Stomach (tissue), 9 donors: ENCODE measurements around the gene ATIC. TPM values are rescaled to one million over a fixed set of nuclear protein-coding genes. Genes with fewer than 3 reads are reported as not detected.

ENCODE experiments used
- DNase-seq, 2 donors: peaks; one replicate each; pipeline versions ENCODE4 v3.0.0 to v3.0.0-alpha.2; 2013 to 2019
- H3K27ac ChIP-seq, 5 donors: fragments of 200-600 bp in 4 of 5; sonication (generic) in 4 of 5; one replicate each; pipeline ENCODE4 v1.5.1; 2013 to 2019; ENCODE audit warnings: mild to moderate bottlenecking in 1 of 5, moderate library complexity in 1 of 5
- H3K27me3 ChIP-seq, 3 donors: fragments of 200-600 bp; sonication (generic); one replicate each; pipeline ENCODE4 v1.5.1; 2017 to 2019; ENCODE audit warnings: mixed run types in 1 of 3
- H3K36me3 ChIP-seq, 4 donors: fragments of 200-600 bp; sonication (generic); 1 replicate in 3 of 4; 2 replicates in 1 of 4; pipeline ENCODE4 v1.5.1; 2016 to 2019
- H3K4me1 ChIP-seq, 4 donors: fragments of 200-600 bp; sonication (generic); one replicate each; pipeline ENCODE4 v1.5.1; 2016 to 2019
- H3K4me3 ChIP-seq, 4 donors: fragments of 200-600 bp; sonication (generic) in 3 of 4; one replicate each; pipeline ENCODE4 v1.5.1; 2016 to 2019; ENCODE audit warnings: mild to moderate bottlenecking in 1 of 4
- H3K9me3 ChIP-seq, 4 donors: fragments of 200-600 bp; sonication (generic); one replicate each; pipeline ENCODE4 v1.5.1; 2016 to 2019
- EP300 ChIP-seq: sonication (generic); formaldehyde crosslinking; IDR thresholded peaks from one replicate; pipeline ENCODE4 v1.6.1; 2017; ENCODE audit warnings: antibody characterized with exemption
- POLR2A ChIP-seq, 4 donors: fragments of 450-650 bp; IDR thresholded peaks; one replicate each; pipeline ENCODE4 v1.6.1; 2016; ENCODE audit warnings: antibody characterized with exemption in 4 of 4, control low read depth in 2 of 4, mild to moderate bottlenecking in 1 of 4, moderate library complexity in 1 of 4
- POLR2AphosphoS5 ChIP-seq, 3 donors: sonication (generic); formaldehyde crosslinking; IDR thresholded peaks; one replicate each; pipeline ENCODE4 v1.6.1; 2016; ENCODE audit warnings: antibody characterized with exemption in 3 of 3
- WGBS, 5 donors: extraction: QIAGEN DNeasy Blood & Tissue Kit in 3 of 5; methylation state at CpG; one replicate each; pipeline versions ENCODE4 v1.1.5 to v1.1.7; 2013 to 2018; 5-methylcytosine and 5-hydroxymethylcytosine counted together
- intact Hi-C: fragments of 100-400 bp; cut with DNase I; formaldehyde crosslinking; loops from one replicate; pipeline ENCODE4 v1.15.1; 2023; ENCODE audit warnings: low total_unique reads
- polyA plus RNA-seq, 3 donors: library from polyadenylated mRNA; stranded (reverse); fragments of 200-250 nt; gene quantifications; one replicate each; pipeline ENCODE4 v1.2.3, GENCODE V29; 2013
- total RNA-seq, 5 donors: library from RNA; depleted of rRNA; stranded (reverse); fragments of >200 nt; gene quantifications; one replicate each; pipeline versions ENCODE4 v1.1.0 to v1.2.3, GENCODE V29; 2014 to 2016
- TF ChIP-seq, protein P1 (sequence below), 7 experiments: fragments of 450-650 bp in 4 of 7; fragments of 200-600 bp in 3 of 7; sonication (generic) in 3 of 7; IDR thresholded peaks; one replicate each; pipeline ENCODE4 v1.5.1; 2016 to 2019; ENCODE audit warnings: antibody characterized with exemption in 7 of 7, control low read depth in 2 of 7, mild to moderate bottlenecking in 1 of 7
- donor health status: healthy with polysubstance abuse.
- donor health status: Bipolar disorder and iron deficiency.
- donor health status: healthy.

Gene ATIC
- total and polyA plus RNA-seq, 8 donors, result 9.4 to 125 (median 76.6) TPM

DNA sequence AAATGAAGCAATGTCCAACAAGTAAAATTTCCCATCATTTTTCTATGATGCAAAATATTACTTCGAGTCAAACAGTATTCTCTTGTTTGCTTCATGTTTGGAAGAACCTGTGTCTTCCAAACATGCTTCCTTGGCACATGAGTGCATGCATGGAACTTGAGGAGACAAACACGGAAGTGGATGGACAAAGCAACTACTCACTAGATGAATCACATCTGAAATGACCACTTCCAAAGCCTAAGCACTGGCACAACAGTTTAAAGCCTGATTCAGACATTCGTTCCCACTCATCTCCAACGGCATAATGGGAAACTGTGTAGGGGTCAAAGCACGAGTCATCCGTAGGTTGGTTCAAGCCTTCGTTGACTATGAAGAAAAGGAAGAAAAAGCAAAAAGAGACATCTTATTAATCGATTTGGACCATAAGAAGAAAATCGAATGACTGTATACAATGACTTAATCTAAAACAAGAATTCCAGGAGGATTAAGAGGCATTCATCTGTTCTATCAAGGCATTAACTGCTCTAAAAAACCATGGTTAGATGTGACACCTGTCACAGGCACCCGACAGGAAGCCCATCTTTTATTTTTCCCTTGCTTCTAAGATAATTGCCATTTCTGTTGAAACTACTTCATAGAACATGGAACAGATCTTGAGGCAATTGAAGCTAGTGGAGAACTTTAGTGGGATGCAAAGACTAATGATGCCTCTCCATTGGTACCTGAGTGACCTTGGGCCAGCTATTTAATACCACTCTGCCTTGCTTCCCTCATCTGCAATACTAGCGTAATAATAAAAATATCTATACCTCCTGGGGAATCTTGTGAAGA is 56.0 kb downstream of the ATIC start:
- WGBS, 5 donors, result 84 to 94% (median 92%) methylated on average over 11 of the region's 11 CpGs
- intact Hi-C loops, result no loop called here
- Histone ChIP-seq H3K4me3 (no peak overlapping the region), H3K27ac (no peak overlapping the region), H3K36me3 (peaks cover 20 to 92% (median 77%) of the 10 kb centered on the region in 4 donors), H3K4me1 (no peaks in the 10 kb centered on the region), H3K9me3 (no peaks in the 10 kb centered on the region), H3K27me3 (no peaks in the 10 kb centered on the region)
- no peak for DNase-seq
- TF ChIP-seq POLR2A (IDR thresholded peaks at IDR 0.05), result no peak
- TF ChIP-seq POLR2AphosphoS5 (IDR thresholded peaks at IDR 0.05), result no peak
- TF ChIP-seq, protein P1, sequence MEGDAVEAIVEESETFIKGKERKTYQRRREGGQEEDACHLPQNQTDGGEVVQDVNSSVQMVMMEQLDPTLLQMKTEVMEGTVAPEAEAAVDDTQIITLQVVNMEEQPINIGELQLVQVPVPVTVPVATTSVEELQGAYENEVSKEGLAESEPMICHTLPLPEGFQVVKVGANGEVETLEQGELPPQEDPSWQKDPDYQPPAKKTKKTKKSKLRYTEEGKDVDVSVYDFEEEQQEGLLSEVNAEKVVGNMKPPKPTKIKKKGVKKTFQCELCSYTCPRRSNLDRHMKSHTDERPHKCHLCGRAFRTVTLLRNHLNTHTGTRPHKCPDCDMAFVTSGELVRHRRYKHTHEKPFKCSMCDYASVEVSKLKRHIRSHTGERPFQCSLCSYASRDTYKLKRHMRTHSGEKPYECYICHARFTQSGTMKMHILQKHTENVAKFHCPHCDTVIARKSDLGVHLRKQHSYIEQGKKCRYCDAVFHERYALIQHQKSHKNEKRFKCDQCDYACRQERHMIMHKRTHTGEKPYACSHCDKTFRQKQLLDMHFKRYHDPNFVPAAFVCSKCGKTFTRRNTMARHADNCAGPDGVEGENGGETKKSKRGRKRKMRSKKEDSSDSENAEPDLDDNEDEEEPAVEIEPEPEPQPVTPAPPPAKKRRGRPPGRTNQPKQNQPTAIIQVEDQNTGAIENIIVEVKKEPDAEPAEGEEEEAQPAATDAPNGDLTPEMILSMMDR (IDR thresholded peaks at IDR 0.05), result no peak
- no peak for TF ChIP-seq EP300

DNA sequence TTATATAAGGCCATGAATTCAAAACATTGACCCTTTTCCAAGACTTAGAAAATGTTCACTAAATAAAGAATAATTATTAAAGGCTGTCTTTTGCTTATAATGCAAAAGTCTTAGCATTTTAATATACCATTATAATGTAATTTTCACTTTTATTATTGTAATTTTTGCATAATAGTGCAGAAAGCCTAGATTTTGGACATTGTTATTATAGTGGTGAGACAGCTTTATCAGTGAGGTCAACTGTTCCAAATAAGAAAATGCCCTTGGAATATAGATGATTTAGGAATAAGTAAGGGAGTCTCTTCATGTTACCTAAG is 56.6 kb downstream of the ATIC start:
- no peaks in the 10 kb centered on the region for H3K4me1 ChIP-seq
- H3K9me3 ChIP-seq, result no peaks in the 10 kb centered on the region
- TF ChIP-seq POLR2A (IDR thresholded peaks at IDR 0.05) (no peak), EP300 (no peak), POLR2AphosphoS5 (IDR thresholded peaks at IDR 0.05) (no peak)
- TF ChIP-seq, protein P1 (IDR thresholded peaks at IDR 0.05), result no peak
- DNase-seq, result no peak
- H3K27me3 ChIP-seq, result no peaks in the 10 kb centered on the region
- no peak overlapping the region for H3K27ac ChIP-seq
- H3K4me3 ChIP-seq, result no peak overlapping the region
- intact Hi-C loops, result no loop called here
- peaks cover 16 to 92% (median 77%) of the 10 kb centered on the region in 4 donors for H3K36me3 ChIP-seq

DNA sequence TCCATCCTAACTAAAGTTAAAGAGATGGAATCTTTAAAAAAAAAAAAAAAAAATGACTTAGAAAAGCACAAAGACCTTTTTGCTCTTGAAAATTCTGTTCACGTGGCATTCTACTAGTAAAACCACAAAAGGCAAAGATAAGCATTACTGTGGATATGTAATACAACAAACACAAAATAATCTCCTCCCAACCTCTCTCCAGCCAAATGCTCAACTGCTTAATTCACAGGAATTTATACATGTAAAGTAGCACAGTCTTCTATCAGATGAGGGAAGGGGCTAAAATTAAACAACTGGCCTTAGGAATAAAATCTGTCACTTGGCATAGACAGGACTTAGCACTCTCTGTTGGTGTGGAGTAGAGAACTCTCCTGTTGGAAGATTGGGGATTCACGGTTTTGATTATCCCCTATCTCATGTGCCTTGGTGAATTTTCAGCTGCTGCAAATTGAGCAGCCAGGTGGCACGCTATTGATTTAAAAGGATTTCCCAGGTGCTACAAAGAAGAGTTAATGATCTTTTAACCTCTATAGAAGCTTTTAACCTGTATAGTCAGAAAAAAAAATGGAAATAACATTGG is 57.4 kb downstream of the ATIC start:
- DNase-seq, result no peak
- TF ChIP-seq EP300, result no peak
- TF ChIP-seq, protein P1 (IDR thresholded peaks at IDR 0.05), result no peak
- no peak for TF ChIP-seq POLR2AphosphoS5 (IDR thresholded peaks at IDR 0.05)
- TF ChIP-seq POLR2A (IDR thresholded peaks at IDR 0.05), result no peak
- no peaks in the 10 kb centered on the region for H3K27me3 ChIP-seq
- WGBS, 5 donors, result 57 to 65% (median 62%) methylated on average over 3 of the region's 3 CpGs
- H3K27ac ChIP-seq, result no peak overlapping the region
- peaks cover 12 to 92% (median 77%) of the 10 kb centered on the region in 4 donors for H3K36me3 ChIP-seq
- no peaks in the 10 kb centered on the region for H3K4me1 ChIP-seq
- no peak overlapping the region for H3K4me3 ChIP-seq
- H3K9me3 ChIP-seq, result no peaks in the 10 kb centered on the region
- intact Hi-C loops, result no loop called here

DNA sequence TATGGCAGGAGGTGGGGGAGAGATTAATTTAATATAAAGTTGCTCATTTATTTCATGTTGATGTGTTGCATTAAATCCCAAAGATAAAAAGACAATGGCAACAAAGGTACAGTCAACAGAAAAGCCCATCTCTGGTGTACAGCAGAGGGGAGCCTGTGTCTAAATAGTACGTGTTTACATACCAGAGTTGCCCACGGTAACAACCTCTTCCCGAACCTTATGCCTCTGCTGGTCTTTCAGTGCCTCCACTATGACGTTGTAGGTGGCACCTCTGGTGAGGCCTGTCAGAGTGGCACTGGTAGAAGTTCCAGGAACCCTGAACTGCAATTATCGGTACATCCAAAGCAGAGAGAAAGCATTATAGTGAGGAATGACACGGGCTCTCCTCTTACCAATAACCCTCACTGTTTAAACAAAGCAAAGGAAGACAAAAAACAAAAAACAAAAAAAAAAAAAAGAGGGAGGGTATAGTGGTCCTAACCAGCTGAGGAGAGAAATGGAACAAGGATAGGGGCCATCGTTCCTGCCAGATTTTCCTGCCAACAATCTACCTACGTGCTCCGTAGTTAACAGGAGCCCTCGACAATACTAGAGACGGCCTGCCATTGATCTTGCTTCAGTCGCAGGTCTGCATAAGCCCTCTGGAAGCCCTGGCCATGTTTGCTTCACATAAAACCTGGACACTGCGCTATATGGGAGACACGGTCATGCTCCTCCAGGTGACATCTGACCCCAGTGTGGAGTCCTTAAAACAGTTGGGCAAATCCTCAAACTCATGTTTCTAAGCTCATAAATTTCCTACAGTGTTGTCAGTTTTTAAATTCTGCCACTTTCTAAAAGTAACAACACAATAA is 58.5 kb downstream of the ATIC start:
- WGBS, 5 donors, result 76 to 85% (median 81%) methylated on average over 14 of the region's 14 CpGs
- TF ChIP-seq POLR2A (IDR thresholded peaks at IDR 0.05) (no peak), EP300 (no peak), POLR2AphosphoS5 (IDR thresholded peaks at IDR 0.05) (no peak)
- TF ChIP-seq, protein P1 (IDR thresholded peaks at IDR 0.05), result no peak
- Histone ChIP-seq H3K36me3 (peaks cover 7 to 92% (median 77%) of the 10 kb centered on the region in 4 donors), H3K27me3 (no peaks in the 10 kb centered on the region), H3K9me3 (no peaks in the 10 kb centered on the region), H3K27ac (no peak overlapping the region), H3K4me3 (no peak overlapping the region), H3K4me1 (no peaks in the 10 kb centered on the region)
- intact Hi-C loops, result no loop called here
- DNase-seq, result no peak
